GM18858 (cell line): ENCODE results near the gene HMG20B.
"Not testable (repeated sequence)": the region's sequence is repeated elsewhere in the genome, so short reads cannot be mapped to it uniquely, and the experiment has no call there.

Source experiments
- ATAC-seq: cut with Tn5 transposase; IDR thresholded peaks from one replicate; pipeline ENCODE4 v1.9.1; 2021; ENCODE audit not compliant: unreplicated experiment

Gene HMG20B

GRCh38 chr19:3572855-3573161, at the start of gene HMG20B:
TSS of gene HMG20B (plus strand) at chr19:3572944. CDS start at chr19:3573310, 366 bp downstream.
- ATAC-seq: no peak

GRCh38 chr19:3523361-3524077, 49.2 kb upstream of the HMG20B start:
- ATAC-seq: no peak

GRCh38 chr19:3524078-3524842, 48.5 kb upstream of the HMG20B start:
- ATAC-seq: no peak

GRCh38 chr19:3524904-3525451, 47.8 kb upstream of the HMG20B start:
- ATAC-seq: no peak

- ATAC-seq: no peak
Measured at GRCh38 chr19:3526507-3527237, 46.1 kb upstream of the HMG20B start.

- ATAC-seq: no peak
Measured at GRCh38 chr19:3527238-3527910, 45.4 kb upstream of the HMG20B start.

- no peak for ATAC-seq
Measured at GRCh38 chr19:3528080-3528479, 44.7 kb upstream of the HMG20B start.

GRCh38 chr19:3528539-3529211, 44.1 kb upstream of the HMG20B start:
- ATAC-seq: no peak

GRCh38 chr19:3529299-3529698, 43.4 kb upstream of the HMG20B start:
- ATAC-seq: not testable (repeated sequence)

GRCh38 chr19:3530389-3530788, 42.4 kb upstream of the HMG20B start:
- ATAC-seq: no peak

GRCh38 chr19:3531716-3532115, 41.0 kb upstream of the HMG20B start:
- ATAC-seq: no peak

GRCh38 chr19:3532154-3532786, 40.5 kb upstream of the HMG20B start:
- ATAC-seq: no peak

GRCh38 chr19:3533033-3533432, 39.7 kb upstream of the HMG20B start:
- ATAC-seq: no peak

- no peak for ATAC-seq
Measured at GRCh38 chr19:3533563-3534216, 39.1 kb upstream of the HMG20B start.

- no peak for ATAC-seq
Measured at GRCh38 chr19:3534375-3535234, 38.1 kb upstream of the HMG20B start.

GRCh38 chr19:3535235-3535535, 37.6 kb upstream of the HMG20B start:
- no peak for ATAC-seq

GRCh38 chr19:3535563-3535965, 37.2 kb upstream of the HMG20B start:
- ATAC-seq: no peak

GRCh38 chr19:3535981-3536380, 36.8 kb upstream of the HMG20B start:
- no peak for ATAC-seq
